CD4-positive, alpha-beta T cell treated with Interleukin-21 for 1 hour (primary cell): ENCODE measurements around the gene ICA1.
"Not testable (repeated sequence)": the region's sequence is repeated elsewhere in the genome, so short reads cannot be mapped to it uniquely, and the experiment has no call there.

Source experiments
- DNase-seq: peaks from one replicate; pipeline ENCODE4 v3.0.0-alpha.2; 2020

Gene ICA1

DNA sequence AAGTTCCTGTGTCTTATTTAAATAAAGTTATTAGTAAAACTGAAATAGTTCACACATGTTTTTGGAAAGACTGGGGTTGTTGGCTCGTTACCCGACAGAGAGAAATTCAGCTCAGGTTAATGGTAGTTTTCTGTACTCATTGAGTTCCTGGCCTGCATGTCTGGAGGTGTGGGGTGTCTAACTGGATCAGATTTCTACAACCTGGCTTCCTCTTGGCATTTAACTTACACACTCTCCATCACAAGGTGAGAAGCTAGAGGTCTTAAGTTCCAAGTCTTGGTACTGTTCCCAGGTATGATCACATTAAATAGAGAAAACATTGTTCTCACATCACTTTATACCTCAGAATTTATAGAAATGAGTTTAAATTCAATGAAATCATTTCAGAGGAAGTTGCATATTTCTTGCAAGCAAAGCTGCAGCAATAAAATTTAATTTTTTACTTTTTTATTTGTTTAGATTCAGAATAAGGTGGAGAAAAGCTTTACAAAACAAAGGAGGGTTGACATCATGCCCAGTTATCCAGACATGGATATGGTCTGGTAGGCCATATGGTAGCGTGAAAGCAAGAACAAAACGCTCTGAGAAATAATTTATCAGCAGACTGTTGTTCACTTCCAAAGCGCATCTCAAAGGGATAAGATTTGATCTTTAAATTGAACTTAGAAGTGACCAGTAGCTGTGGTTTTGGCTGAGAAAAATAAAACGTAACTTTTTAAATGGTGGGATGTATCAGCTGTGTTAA is 172.8 kb downstream of the ICA1 start:
- no peak for DNase-seq

DNA sequence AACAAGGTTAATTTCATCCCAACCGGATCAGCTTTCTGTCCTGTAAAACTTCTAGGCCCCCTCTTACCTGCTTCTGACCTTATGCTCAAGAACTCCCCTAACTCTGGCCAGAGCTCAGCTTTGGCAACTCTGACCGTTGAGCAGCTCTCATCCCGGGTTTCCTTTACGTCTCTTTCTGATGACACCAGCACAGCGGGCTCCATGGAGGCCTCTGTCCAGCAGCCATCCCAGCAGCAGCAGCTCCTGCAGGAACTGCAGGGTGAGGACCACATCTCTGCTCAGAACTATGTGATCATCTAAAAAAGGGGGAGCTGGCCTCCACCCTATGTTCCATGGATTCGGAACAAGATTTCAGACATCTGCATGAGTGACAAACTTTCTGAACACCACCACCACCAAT is 175.7 kb downstream of the ICA1 start:
- DNase-seq, result no peak

DNA sequence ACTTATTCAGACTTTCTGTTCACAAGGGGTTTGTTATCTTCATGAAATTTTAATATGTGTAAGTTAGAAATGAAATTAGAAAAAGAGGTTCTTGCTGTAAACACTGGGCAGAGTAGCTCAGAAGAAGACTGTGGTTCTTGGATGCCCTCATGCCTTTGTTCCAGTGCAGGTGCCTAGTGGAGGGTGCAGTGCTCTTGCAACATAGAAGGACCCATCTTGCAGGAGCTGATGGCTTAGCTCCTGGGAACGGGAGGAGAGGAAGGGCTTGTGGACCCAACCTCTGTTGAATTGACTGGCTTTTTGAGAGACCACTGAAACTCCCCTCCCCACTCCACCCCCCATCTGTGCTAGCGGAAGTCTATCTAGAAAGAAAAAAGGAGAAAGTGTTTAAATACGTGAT is 176.5 kb downstream of the ICA1 start:
- no peak for DNase-seq

DNA sequence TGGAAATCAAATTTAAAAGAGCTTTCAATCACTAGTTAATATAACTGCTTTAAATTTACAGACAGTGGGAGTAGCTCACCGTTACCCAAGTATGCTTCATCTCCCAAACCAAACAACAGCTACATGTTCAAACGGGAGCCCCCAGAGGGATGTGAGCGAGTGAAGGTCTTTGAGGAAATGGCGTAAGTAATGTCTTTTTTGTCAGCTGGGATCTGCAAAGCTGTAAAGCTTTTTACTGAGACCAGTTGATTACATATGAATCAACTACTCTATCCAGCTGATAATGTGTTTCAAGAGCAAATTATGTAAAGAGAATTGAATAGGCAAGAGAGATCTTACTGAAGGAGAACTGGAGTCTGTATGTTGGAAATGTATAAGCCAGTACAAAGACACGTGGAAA is 177.1 kb downstream of the ICA1 start:
- DNase-seq, result no peak

DNA sequence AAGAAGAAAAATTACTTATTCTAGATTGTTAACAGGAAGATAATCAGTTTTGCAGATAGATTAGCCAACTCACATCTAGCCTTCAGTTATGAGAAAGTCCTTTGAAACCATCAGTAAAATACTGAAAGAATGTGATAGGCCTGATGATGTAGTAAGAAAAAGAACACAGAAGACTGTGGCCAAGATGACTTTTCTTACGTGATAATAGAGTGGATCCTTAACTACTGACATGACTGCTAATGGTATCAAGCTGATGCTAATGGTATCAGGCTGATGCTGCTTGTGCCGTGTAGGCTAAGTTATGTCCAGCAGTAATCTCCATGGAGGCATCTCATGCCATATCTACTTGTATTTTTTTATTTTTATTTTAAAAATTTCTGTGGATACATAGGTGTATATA is 179.2 kb downstream of the ICA1 start:
- DNase-seq, result no peak

DNA sequence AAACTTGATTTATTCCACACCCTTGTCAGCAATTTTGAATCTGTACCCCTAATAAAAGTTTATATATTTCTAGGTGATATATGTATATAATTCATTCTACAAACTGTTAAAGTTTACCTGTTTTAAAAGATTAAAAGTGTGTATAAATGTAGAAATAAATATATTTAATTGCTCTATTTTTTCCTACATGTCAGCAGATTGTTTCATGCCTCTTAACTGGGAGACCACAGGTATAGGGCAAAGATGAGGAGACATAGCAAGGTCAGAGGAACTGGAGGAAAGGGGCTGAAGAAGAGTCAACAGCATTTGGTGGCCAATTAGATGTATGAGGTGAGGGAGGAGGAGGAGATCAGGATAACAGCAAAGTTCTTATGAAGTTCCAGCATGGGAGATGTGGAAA is 183.5 kb downstream of the ICA1 start:
- no peak for DNase-seq

DNA sequence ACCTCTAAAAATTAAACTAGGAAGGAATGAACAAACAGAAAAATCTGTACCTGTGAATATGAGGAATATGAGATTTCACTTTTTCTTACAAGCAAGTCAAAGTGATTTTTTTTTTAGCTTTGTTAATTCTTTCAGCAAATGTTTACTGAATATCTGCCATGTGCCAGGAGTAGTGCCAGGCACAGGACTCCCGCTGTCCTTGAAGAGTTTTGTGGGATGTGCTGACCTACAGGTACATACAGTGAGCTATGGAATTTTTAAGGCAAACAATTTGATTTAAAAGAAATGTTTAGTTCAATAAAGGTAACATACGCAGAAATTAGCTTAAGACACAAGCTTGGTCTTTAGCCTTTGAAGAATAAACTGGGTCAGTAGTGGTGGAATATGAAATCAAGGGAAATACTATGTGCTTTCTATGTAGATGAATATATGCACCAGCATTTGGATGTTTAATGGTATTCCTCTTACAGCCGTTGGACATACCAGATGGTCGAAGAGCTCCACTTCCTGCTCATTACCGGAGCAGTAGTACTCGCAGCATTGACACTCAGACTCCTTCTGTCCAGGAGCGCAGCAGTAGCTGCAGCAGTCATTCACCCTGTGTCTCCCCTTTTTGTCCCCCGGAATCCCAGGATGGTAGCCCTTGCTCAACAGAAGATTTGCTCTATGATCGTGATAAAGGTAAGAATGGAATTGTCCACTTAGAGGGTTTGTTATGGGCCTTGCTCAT is 191.4 kb downstream of the ICA1 start:
- DNase-seq, result no peak

DNA sequence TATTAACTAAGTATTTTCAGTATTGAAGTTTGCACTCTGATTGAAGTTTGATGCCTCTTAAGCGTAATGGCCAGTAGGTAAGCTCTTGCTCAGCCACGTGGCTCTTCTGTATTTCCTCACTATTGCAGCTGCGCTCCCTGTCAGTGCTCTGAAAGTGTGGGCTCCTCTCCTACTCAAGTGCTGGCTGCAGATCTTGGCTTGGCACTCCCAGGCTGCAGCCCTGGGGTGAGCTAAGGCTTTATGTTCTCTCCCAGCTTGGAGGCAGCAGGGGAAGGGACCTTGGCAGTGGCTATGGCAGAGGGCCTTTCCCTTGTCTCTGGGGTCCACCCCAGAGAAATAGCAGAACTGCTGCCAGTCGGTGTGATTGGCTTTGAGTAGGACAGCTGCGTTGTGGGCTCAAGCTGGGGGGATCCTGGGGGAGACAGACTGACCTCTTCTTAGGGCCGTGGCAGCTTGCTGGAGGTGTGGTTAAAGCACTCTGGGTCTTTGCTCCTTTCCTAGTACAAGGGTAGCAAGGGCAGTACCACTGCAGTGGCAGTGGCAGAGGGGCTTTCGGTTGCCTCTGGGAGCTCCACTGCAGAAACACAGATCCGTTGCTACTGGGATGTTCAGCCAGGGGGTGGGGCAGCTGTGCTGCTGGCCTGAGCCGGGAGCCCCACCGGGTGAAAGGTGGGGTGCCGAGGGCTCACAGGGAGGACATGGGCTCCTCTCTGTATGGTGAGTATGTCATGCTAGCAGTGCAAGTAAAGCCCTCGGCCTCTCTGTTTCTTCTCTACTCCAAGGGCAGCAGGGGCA is 192.9 kb downstream of the ICA1 start:
- DNase-seq, result no peak

DNA sequence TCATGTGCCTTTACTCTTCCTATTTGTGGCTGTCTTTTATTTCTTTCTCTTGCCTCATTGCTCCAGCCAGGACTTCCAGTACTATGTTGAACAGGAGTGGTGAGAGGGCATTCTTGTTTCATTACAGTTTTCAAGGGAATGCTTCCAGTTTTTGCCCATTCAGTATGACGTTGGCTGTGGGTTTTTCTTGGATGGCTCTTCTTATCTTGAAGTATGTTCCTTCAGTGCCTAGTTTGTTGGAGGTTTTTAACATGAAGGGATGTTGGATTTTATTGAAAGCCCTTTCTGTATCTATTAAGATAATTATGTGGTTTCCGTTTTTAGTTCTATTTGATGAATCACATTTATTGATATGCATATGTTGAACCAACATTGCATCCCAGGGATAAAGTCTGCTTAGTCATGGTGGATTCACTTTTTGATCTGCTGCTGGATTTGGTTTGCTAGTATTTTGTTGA is 196.6 kb downstream of the ICA1 start:
- no peak for DNase-seq

DNA sequence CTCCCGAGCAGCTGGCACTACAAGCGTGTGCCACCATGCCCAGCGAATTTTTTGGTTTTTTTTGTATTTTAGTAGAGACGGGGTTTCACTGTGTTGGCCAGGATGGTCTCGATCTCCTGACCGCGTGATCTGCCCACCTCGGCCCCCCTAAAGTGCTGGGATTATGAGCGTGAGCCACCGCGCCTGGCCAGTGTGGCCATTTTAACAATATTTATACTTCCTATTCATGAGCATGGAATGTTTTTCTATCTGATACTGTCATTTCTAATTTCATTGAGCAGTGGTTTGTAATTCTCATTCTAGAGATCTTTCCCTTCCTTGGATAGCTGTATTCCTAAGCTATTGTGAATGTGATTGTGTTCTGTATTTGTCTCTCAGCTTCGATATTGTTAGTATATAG is 197.1 kb downstream of the ICA1 start:
- no peak for DNase-seq

DNA sequence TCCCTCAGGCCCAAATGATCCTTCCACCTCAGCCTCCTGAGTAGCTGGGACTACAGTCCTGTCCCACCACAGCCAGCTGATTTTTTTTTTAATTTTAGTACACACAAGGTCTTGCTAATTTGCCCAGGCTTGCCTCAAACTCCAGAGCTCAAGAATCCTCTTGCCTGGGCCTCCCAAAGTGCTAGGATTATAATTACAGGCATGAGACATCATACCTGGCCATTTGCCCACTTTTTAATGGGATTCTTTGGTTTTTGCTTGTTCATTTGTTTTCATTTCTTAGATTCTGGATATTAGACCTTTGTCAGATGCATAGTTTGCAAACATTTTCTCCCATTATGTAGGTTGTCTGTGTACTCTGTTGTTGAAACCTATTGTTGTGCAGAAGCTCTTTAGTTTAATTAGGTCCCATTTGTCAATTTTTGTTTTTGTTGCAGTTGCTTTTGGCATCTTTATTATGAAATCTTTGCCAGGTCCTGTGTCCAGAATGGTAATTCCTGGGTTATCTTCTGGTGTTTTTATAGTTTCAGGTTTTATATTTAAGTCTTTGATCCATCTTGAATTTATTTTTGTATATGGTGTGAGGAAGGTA is 198.2 kb downstream of the ICA1 start:
- no peak for DNase-seq

DNA sequence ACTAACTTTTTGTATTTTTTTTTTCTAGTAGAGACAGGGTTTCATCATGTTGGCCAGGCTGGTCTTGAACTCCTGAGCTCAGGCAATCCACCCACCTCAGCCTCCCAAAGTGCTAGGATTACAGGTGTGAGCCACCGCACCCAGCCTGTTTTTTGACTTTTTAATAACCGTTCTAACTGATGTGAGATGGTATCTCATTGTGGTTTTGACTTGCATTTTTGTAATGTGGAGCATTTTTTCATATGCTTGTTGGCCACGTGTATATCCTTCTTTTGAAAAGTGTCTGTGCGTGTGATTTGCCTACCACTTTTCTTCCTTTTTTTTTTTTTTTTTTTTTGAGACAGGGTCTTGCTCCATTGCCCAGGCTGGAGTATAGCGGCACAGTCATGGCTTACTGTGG is 198.7 kb downstream of the ICA1 start:
- DNase-seq, result not testable (repeated sequence)
